Neural cell (in vitro differentiated cells): ENCODE measurements around the gene ATXN1L.

Source experiments
- EZH2 ChIP-seq: fragments of 200-600, 300-800 bp; shearing (Covaris generic), sonication (generic); IDR thresholded peaks from 2 replicates; pipeline ENCODE4 v1.6.1; 2014; ENCODE audit warnings: antibody characterized with exemption, low read length, borderline replicate concordance, mild to moderate bottlenecking; ENCODE audit not compliant: insufficient read depth, poor library complexity, severe bottlenecking
- POLR2AphosphoS5 ChIP-seq: IDR thresholded peaks from 2 replicates; pipeline ENCODE4 v1.6.1; 2012
- REST ChIP-seq: IDR thresholded peaks from 2 replicates; pipeline ENCODE4 v1.6.1; 2012; ENCODE audit warnings: borderline replicate concordance
- SMC3 ChIP-seq: fragments of 450-650 bp; conservative IDR thresholded peaks from 2 replicates; pipeline ENCODE4 v1.6.1; 2014; ENCODE audit warnings: antibody characterized with exemption, mild to moderate bottlenecking, moderate library complexity; ENCODE audit not compliant: poor library complexity
- TAF1 ChIP-seq: IDR thresholded peaks from 2 replicates; pipeline ENCODE4 v1.6.1; 2012; ENCODE audit warnings: low read depth
- TF ChIP-seq, protein P1 (sequence below): fragments of 450-650 bp; IDR thresholded peaks from 2 replicates; pipeline ENCODE4 v1.5.1; 2014; ENCODE audit warnings: antibody characterized with exemption, mild to moderate bottlenecking, moderate library complexity; ENCODE audit not compliant: poor library complexity, severe bottlenecking

- no peak for TF ChIP-seq SMC3
- no peak for TF ChIP-seq POLR2AphosphoS5
- TF ChIP-seq TAF1 = no peak
- no peak for TF ChIP-seq REST
- TF ChIP-seq, protein P1, sequence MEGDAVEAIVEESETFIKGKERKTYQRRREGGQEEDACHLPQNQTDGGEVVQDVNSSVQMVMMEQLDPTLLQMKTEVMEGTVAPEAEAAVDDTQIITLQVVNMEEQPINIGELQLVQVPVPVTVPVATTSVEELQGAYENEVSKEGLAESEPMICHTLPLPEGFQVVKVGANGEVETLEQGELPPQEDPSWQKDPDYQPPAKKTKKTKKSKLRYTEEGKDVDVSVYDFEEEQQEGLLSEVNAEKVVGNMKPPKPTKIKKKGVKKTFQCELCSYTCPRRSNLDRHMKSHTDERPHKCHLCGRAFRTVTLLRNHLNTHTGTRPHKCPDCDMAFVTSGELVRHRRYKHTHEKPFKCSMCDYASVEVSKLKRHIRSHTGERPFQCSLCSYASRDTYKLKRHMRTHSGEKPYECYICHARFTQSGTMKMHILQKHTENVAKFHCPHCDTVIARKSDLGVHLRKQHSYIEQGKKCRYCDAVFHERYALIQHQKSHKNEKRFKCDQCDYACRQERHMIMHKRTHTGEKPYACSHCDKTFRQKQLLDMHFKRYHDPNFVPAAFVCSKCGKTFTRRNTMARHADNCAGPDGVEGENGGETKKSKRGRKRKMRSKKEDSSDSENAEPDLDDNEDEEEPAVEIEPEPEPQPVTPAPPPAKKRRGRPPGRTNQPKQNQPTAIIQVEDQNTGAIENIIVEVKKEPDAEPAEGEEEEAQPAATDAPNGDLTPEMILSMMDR = no peak
- TF ChIP-seq EZH2 = no peak
Observed at GRCh38 chr16:71796501-71797097, 49.2 kb upstream of the ATXN1L start.
